H9 (cell line): ENCODE measurements around the gene HCFC2. TPM values are rescaled to one million over a fixed set of nuclear protein-coding genes. Genes with fewer than 3 reads are reported as not detected.

Experiments
- DNase-seq: peaks from one replicate; pipeline ENCODE4 v3.0.0-alpha.2; 2017
- H2AFZ ChIP-seq: one replicate; pipeline ENCODE4 v1.6.1; 2013; ENCODE audit warnings: mild to moderate bottlenecking, low read length, control low read depth, moderate library complexity
- H2AK5ac ChIP-seq: 2 replicates; pipeline ENCODE4 v1.6.1; 2013; ENCODE audit warnings: low read length, control low read depth, mixed read lengths; ENCODE audit not compliant: insufficient read length
- H2BK120ac ChIP-seq: one replicate; pipeline ENCODE4 v1.6.1; 2013; ENCODE audit warnings: low read depth, mild to moderate bottlenecking, low read length, control low read depth, inconsistent platforms; ENCODE audit not compliant: poor library complexity, severe bottlenecking
- H2BK12ac ChIP-seq: 2 replicates; pipeline ENCODE4 v1.6.1; 2013; ENCODE audit warnings: low read length, control low read depth, mixed read lengths, low read depth; ENCODE audit not compliant: insufficient read length
- H2BK15ac ChIP-seq: 2 replicates; pipeline ENCODE4 v1.6.1; 2013; ENCODE audit warnings: low read depth, low read length, control low read depth
- H2BK20ac ChIP-seq: one replicate; pipeline ENCODE4 v1.6.1; 2013; ENCODE audit warnings: low read depth, mild to moderate bottlenecking, low read length, control low read depth, inconsistent platforms; ENCODE audit not compliant: poor library complexity, severe bottlenecking
- H2BK5ac ChIP-seq: 2 replicates; pipeline ENCODE4 v1.6.1; 2013; ENCODE audit warnings: low read length, control low read depth, mixed read lengths; ENCODE audit not compliant: insufficient read length
- H3K14ac ChIP-seq: 2 replicates; pipeline ENCODE4 v1.6.1; 2013; ENCODE audit warnings: low read length, control low read depth; ENCODE audit not compliant: insufficient read depth
- H3K18ac ChIP-seq: 2 replicates; pipeline ENCODE4 v1.6.1; 2013; ENCODE audit warnings: low read depth, mild to moderate bottlenecking, mixed read lengths, low read length, control low read depth; ENCODE audit not compliant: insufficient read length
- H3K23ac ChIP-seq: 2 replicates; pipeline ENCODE4 v1.6.1; 2013; ENCODE audit warnings: low read length, control low read depth, mixed read lengths, low read depth; ENCODE audit not compliant: insufficient read length
- H3K23me2 ChIP-seq: 2 replicates; pipeline ENCODE4 v1.6.1; 2013; ENCODE audit warnings: low read depth, mild to moderate bottlenecking, mixed read lengths, low read length, control low read depth; ENCODE audit not compliant: insufficient read length, poor library complexity, severe bottlenecking
- H3K27ac ChIP-seq: 2 replicates; pipeline ENCODE4 v1.5.1; 2013; ENCODE audit warnings: low read length, control low read depth, mixed read lengths, low read depth; ENCODE audit not compliant: insufficient read length
- H3K27me3 ChIP-seq: 2 replicates; pipeline ENCODE4 v1.6.1; 2013; ENCODE audit warnings: low read length, control low read depth, inconsistent platforms; ENCODE audit not compliant: insufficient read depth
- H3K4ac ChIP-seq: 2 replicates; pipeline ENCODE4 v1.6.1; 2013; ENCODE audit warnings: low read depth, mild to moderate bottlenecking, control low read depth, inconsistent platforms, low read length, moderate library complexity
- H3K4me1 ChIP-seq: 2 replicates; pipeline ENCODE4 v1.6.1; 2013; ENCODE audit warnings: low read length, control low read depth, inconsistent platforms; ENCODE audit not compliant: insufficient read depth
- H3K4me2 ChIP-seq: 2 replicates; pipeline ENCODE4 v1.6.1; 2013; ENCODE audit warnings: low read length, control low read depth, mixed read lengths; ENCODE audit not compliant: insufficient read length, insufficient read depth
- H3K56ac ChIP-seq: 2 replicates; pipeline ENCODE4 v1.6.1; 2013; ENCODE audit warnings: low read depth, mild to moderate bottlenecking, mixed read lengths, low read length, control low read depth; ENCODE audit not compliant: insufficient read length
- H3K79me1 ChIP-seq: 2 replicates; pipeline ENCODE4 v1.6.1; 2013; ENCODE audit warnings: low read depth, mild to moderate bottlenecking, moderate library complexity, low read length, control low read depth, inconsistent platforms; ENCODE audit not compliant: insufficient read depth, poor library complexity, severe bottlenecking
- H3K79me2 ChIP-seq: 2 replicates; pipeline ENCODE4 v1.6.1; 2013; ENCODE audit warnings: low read length, control low read depth, inconsistent platforms; ENCODE audit not compliant: insufficient read depth
- H3K9ac ChIP-seq: 2 replicates; pipeline ENCODE4 v1.6.1; 2013; ENCODE audit warnings: low read length, control low read depth, mixed read lengths; ENCODE audit not compliant: insufficient read length; ENCODE audit errors: extremely low read depth
- H3K9me3 ChIP-seq: one replicate; pipeline ENCODE4 v1.6.1; 2013; ENCODE audit warnings: low read depth, low read length, inconsistent platforms; ENCODE audit not compliant: control insufficient read depth
- H3T11ph ChIP-seq: one replicate; pipeline ENCODE4 v1.6.1; 2013; ENCODE audit warnings: mild to moderate bottlenecking, low read length, control low read depth, inconsistent platforms
- H4K20me1 ChIP-seq: one replicate; pipeline ENCODE4 v1.6.1; 2013; ENCODE audit not compliant: control insufficient read depth, insufficient read length, insufficient read depth
- H4K5ac ChIP-seq: 2 replicates; pipeline ENCODE4 v1.6.1; 2013; ENCODE audit warnings: low read depth, mild to moderate bottlenecking, mixed read lengths, low read length, control low read depth; ENCODE audit not compliant: insufficient read length
- H4K8ac ChIP-seq: replicated peaks from 2 replicates; pipeline ENCODE4 v1.6.1; 2013; ENCODE audit warnings: low read length, control low read depth, mixed read lengths, low read depth; ENCODE audit not compliant: insufficient read length
- H4K91ac ChIP-seq: 2 replicates; pipeline ENCODE4 v1.6.1; 2013; ENCODE audit warnings: low read depth, mild to moderate bottlenecking, moderate library complexity, mixed read lengths, low read length, control low read depth; ENCODE audit not compliant: insufficient read length
- H3K27ac Mint-ChIP-seq, 3 experiments: 2 replicates in 2 of 3; 3 replicates in 1 of 3; pipeline ENCODE4 v1.8.0; 2020 to 2021; ENCODE audit warnings: mixed read lengths in 3 of 3, mild to moderate bottlenecking in 1 of 3, moderate library complexity in 1 of 3
- H3K27me3 Mint-ChIP-seq: 2 replicates; pipeline ENCODE4 v1.8.0; 2021; ENCODE audit warnings: low read depth, mild to moderate bottlenecking, moderate library complexity, mixed read lengths
- H3K36me3 Mint-ChIP-seq, 3 experiments: 2 replicates in 2 of 3; 3 replicates in 1 of 3; pipeline ENCODE4 v1.8.0; 2020 to 2021; ENCODE audit warnings: low read depth in 3 of 3, mixed read lengths in 3 of 3; ENCODE audit not compliant: insufficient read depth in 1 of 3
- H3K4me1 Mint-ChIP-seq, 2 experiments: 2 replicates each; pipeline ENCODE4 v1.8.0; 2020; ENCODE audit warnings: mixed read lengths in 2 of 2
- H3K4me3 Mint-ChIP-seq, 2 experiments: 2 replicates in 1 of 2; 3 replicates in 1 of 2; pipeline ENCODE4 v1.8.0; 2020 to 2021; ENCODE audit warnings: mild to moderate bottlenecking in 2 of 2, mixed read lengths in 2 of 2, moderate library complexity in 1 of 2
- H3K9me3 Mint-ChIP-seq, 2 experiments: 2 replicates in 1 of 2; 3 replicates in 1 of 2; pipeline ENCODE4 v1.8.0; 2020; ENCODE audit warnings: mild to moderate bottlenecking in 2 of 2, mixed read lengths in 2 of 2, moderate library complexity in 1 of 2
- CTCF ChIP-seq: fragments of 200-600 bp; sonication (generic); conservative IDR thresholded peaks from 3 replicates; pipeline ENCODE4 v1.8.0; 2021; ENCODE audit warnings: antibody characterized with exemption, mild to moderate bottlenecking
- WGBS: extraction: QIAGEN DNeasy Blood & Tissue Kit; methylation state at CpG from one replicate; pipeline ENCODE4 v1.1.7; 2013; ENCODE audit warnings: missing lambda C conversion rate, low lambda C conversion rate, mixed read lengths; ENCODE audit not compliant: insufficient read length; ENCODE audit errors: extremely low coverage; 5-methylcytosine and 5-hydroxymethylcytosine counted together
- total RNA-seq: library from RNA; stranded (reverse); gene quantifications from 2 replicates; pipeline ENCODE4 v1.2.1, GENCODE V29; 2021

The HCFC2 gene
- total RNA-seq, 1 experiment from 2014 or later: 1.9 TPM

- peak overlapping the region; percentile 80 for H4K5ac ChIP-seq
- no peaks in the 10 kb centered on the region for H3K9me3 ChIP-seq
- peak overlapping the region; percentile 87 for H3K56ac ChIP-seq
- H3K27ac ChIP-seq: peak overlapping the region; percentile 74
- Mint-ChIP-seq H3K4me1 (peaks cover 20 to 27% of the 10 kb centered on the region in 2 experiments), H3K9me3 (no peaks in the 10 kb centered on the region), H3K27ac (peak overlapping the region; percentile 82 to 97 (median 93)), H3K27me3 (peaks cover 15% of the 10 kb centered on the region), H3K4me3 (peak overlapping the region; percentile 85 to 93), H3K36me3 (peaks cover 0 to 7% (median 4%) of the 10 kb centered on the region in 3 experiments; a peak in 5 of 7 replicates)
- H2BK12ac ChIP-seq: no peak overlapping the region
- no CpG with 5 or more reads among the region's 78 CpGs for WGBS
- no peak overlapping the region for H2AK5ac ChIP-seq
- H3K14ac ChIP-seq: peak overlapping the region; percentile 86
- no peaks in the 10 kb centered on the region for H4K20me1 ChIP-seq
- H2BK15ac ChIP-seq: no peak overlapping the region; the same call in 1 of the 2 replicates
- peak overlapping the region; percentile 97 for H3K4me2 ChIP-seq
- no peak for TF ChIP-seq CTCF
- peak overlapping the region; percentile 94 for H4K8ac ChIP-seq
- H3K9ac ChIP-seq: peak overlapping the region; percentile 85
- no peak overlapping the region for H2BK20ac ChIP-seq
- H3T11ph ChIP-seq: no peak overlapping the region
- H3K4me1 ChIP-seq: no peaks in the 10 kb centered on the region; the same call in 1 of the 2 replicates
- H4K91ac ChIP-seq: peak overlapping the region; percentile 81
- no peak overlapping the region for H2AFZ ChIP-seq
- H2BK120ac ChIP-seq: peak overlapping the region; percentile 79
- H3K23me2 ChIP-seq: peaks cover 8% of the 10 kb centered on the region
- DNase-seq: peak; percentile 42
- H3K79me2 ChIP-seq: peaks cover 12% of the 10 kb centered on the region; the same call in 1 of the 2 replicates
- H3K23ac ChIP-seq: no peak overlapping the region
- no peaks in the 10 kb centered on the region for H3K79me1 ChIP-seq
- H3K4ac ChIP-seq: peak overlapping the region; percentile 87; the same call in 1 of the 2 replicates
- no peak overlapping the region for H2BK5ac ChIP-seq
- H3K27me3 ChIP-seq: no peaks in the 10 kb centered on the region
- H3K18ac ChIP-seq: peak overlapping the region; percentile 90
Observed at GRCh38 chr12:104137001-104137901, 72.9 kb downstream of the HCFC2 start.
